GM20000 (cell line): ENCODE data around the gene TMEM178A.
"Not testable (repeated sequence)": the region's sequence is repeated elsewhere in the genome, so short reads cannot be mapped to it uniquely, and the experiment has no call there.

ENCODE experiments used
- DNase-seq: peaks from one replicate; pipeline ENCODE4 v3.0.0; 2012; ENCODE audit warnings: low spot score
- TF ChIP-seq, protein P1 (sequence below): IDR thresholded peaks from 2 replicates; pipeline ENCODE4 v1.5.1; 2012; ENCODE audit warnings: mild to moderate bottlenecking, control low read depth; ENCODE audit errors: extremely low read depth, missing control alignments

Gene TMEM178A

GRCh38 chr2:39625193-39625926, 40.4 kb upstream of the TMEM178A start:
- no peak for DNase-seq
- TF ChIP-seq, protein P1, sequence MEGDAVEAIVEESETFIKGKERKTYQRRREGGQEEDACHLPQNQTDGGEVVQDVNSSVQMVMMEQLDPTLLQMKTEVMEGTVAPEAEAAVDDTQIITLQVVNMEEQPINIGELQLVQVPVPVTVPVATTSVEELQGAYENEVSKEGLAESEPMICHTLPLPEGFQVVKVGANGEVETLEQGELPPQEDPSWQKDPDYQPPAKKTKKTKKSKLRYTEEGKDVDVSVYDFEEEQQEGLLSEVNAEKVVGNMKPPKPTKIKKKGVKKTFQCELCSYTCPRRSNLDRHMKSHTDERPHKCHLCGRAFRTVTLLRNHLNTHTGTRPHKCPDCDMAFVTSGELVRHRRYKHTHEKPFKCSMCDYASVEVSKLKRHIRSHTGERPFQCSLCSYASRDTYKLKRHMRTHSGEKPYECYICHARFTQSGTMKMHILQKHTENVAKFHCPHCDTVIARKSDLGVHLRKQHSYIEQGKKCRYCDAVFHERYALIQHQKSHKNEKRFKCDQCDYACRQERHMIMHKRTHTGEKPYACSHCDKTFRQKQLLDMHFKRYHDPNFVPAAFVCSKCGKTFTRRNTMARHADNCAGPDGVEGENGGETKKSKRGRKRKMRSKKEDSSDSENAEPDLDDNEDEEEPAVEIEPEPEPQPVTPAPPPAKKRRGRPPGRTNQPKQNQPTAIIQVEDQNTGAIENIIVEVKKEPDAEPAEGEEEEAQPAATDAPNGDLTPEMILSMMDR: no peak

DNA sequence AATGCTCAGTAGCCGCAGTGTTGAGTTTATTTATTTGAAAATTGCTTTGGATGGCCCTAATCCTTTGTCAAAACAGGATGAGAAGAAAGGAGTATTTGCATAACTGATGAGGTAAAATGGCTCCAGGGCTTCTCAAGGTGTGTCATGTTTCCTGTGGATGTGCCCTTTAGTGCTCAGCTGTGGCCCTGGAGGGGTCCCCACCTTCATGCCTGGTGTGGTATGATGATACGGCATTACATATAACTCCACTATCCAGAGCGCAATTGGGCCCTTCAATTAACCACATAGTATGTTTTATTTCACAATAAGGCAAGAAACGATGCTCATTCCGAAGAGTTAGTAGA, 39.8 kb upstream of the TMEM178A start:
- DNase-seq: no peak
- TF ChIP-seq, protein P1: no peak

GRCh38 chr2:39628346-39628745, 37.4 kb upstream of the TMEM178A start:
- DNase-seq: not testable (repeated sequence)

DNA sequence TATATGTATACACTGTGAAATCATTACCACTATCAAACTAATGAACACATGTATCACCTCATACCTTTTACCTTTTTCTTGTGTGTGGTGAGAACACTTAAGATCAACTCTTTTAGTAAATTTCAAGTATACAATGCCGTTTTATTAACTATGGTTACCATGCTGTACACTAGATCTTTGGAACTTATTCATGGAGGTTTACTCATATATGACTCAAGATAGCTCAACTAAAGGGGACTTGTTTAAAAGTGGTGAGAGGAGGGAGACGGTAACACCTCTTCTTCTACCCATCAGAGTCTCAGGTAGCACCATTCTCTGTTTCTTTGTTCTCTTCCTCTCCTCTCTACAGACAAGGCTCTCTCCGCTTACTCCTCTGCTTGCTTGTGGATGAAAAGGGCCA, 36.1 kb upstream of the TMEM178A start:
- no peak for DNase-seq
- TF ChIP-seq, protein P1: no peak

GRCh38 chr2:39631256-39631655, 34.5 kb upstream of the TMEM178A start:
- TF ChIP-seq, protein P1: no peak

GRCh38 chr2:39631718-39632117, 34.0 kb upstream of the TMEM178A start:
- TF ChIP-seq, protein P1: no peak
- DNase-seq: no peak

More at GRCh38 chr2:39631256-39631655, 34.5 kb upstream of the TMEM178A start:
- no peak for DNase-seq

- DNase-seq: no peak
These were observed 32.8 kb upstream of the TMEM178A start for GRCh38 chr2:39632876-39633275.

GRCh38 chr2:39636306-39636705, 29.4 kb upstream of the TMEM178A start:
- DNase-seq: no peak
- TF ChIP-seq, protein P1: no peak

More at GRCh38 chr2:39632876-39633275, 32.8 kb upstream of the TMEM178A start:
- TF ChIP-seq, protein P1: no peak
